ENCODE measurements around the gene KLRC1.
A peak's percentile ranks its signal among the peaks of the same experiment; 100 is the strongest.
"Not testable (repeated sequence)": the region's sequence is repeated elsewhere in the genome, so short reads cannot be mapped to it uniquely, and the experiment has no call there.

Gene KLRC1

DNA sequence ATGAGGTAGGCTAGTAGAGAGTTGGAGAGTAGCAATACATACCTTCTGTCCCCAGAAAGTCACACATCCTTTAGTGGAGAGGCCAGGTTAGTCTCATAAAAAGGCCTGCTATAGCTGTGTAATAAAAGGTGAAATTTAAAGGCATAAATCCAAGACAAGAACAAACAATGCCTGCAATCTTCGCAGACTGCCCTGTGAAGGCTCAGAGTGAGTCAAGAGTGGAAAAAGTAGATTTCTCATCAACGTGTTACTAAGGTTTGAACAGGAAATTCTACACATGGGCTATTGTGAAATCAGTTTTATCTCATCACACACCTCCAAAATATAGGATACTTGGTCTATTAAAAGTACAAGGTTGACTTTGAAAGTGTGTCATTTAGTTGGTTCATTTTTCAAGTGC lies at the start of gene KLRC1:
Gene KLRC1 (minus strand): TSS at position 222 of the 400 bp plus-strand sequence. CDS start 2,221 bp downstream, outside the sequence.
- no peak for DNase-seq

DNA sequence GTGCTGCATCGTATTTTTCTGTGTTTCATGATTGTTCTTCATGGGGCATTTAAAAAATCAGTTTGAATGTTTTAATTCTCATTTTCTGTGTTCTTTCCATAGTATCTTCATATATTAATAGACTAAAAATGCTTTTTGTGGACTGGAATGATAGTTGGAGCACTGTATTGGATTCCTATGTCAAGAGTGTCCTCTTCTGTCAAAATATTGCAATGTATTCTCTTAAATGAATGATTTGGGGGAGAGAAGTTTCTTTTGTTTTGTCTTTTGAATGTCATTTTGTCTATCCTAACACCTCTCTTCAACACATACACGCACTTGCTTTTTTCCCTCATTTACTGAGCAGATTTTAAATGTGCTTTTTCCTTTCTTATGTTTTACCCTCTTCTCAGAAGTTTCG lies 47.9 kb upstream of the KLRC1 start:
- no peak for DNase-seq

DNA sequence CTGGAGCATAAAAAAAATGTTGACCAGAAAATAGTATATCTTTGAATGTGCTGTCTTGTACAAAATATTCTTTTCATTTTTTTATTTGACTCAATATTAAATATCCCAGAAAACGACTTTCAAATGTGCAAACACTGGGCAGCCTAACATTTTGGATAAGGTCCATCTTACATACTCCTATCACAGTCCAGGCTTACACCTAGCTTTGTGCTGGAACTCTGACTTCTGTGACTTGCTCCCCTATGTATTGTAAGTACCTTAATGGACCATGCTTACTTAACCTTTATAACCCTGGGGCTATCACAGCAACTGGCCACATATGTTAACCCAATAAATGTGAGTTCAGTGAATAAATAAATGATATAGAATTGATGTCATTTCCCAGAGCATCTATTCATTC lies 44.9 kb upstream of the KLRC1 start:
- DNase-seq, result no peak

DNA sequence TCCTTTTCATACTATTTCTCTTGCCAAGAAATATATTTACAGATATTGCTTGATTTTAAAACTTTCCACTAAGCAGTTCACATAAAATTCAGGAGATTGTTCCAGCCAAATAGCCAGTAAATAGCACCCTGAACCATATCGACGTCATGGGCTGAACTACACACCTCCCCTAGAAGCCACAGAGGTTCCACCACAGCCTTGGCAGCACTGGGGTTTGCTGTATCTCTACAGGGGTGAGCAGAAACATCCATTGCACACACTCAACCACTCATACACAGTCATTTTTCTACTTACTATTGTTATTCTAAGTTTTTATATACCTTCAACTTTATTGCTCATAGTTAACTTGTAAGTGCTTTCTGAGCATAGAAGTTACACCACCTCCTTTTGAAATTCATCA lies 44.4 kb upstream of the KLRC1 start:
- no peak for DNase-seq

DNA sequence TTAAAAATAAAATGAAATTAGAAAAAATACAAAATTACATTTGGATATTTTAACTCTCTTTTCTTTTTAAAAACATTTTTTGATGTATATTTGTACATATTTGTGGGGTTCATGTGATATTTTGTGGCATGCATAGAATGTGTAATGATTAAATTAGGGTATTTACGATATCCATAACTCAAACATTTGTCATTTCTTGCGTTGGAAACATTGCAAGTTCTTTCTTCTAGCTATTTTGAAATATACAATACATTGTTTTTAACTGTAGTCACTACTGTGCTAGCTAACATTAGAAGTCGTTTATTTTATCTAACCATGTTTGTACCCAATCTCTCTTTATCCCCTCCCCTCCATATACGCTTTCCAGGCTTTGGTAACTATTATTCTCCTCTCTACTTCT lies 38.6 kb upstream of the KLRC1 start:
- DNase-seq, result no peak

DNA sequence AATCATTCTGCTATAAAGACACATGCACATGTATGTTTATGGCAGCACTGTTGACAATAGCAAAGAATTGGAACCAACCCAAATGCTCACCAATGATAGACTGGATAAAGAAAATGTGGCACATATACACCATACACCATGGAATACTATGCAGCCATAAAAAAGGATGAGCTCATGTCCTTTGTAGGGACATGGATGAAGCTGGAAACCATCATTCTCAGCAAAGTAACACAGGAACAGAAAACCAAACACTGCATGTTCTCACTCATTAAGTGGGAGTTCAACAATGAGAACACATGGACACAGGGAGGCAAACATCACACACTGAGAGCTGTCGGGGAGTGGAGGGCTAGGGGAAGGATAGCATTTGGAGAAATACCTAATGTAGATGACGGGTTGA lies 34.2 kb upstream of the KLRC1 start:
- not testable (repeated sequence) for DNase-seq

DNA sequence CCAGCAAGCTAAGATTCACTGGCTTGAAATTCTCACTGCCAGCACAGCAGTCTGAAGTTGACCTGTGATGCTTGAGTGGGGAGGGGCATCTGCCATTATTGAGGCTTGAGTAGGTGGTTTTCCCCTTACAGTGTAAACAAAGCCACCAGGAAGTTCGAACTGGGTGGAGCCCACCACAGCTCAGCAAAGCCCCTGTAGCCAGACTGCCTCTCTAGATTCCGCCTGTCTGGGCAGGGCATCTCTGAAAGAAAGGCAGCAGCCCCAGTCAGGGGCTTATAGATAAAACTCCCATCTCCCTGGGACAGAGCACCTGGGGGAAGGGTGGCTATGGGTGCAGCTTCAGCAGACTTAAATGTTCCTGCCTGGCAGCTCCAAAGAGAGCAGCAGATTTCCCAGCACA lies 28.7 kb upstream of the KLRC1 start:
- DNase-seq, result not testable (repeated sequence)

DNA sequence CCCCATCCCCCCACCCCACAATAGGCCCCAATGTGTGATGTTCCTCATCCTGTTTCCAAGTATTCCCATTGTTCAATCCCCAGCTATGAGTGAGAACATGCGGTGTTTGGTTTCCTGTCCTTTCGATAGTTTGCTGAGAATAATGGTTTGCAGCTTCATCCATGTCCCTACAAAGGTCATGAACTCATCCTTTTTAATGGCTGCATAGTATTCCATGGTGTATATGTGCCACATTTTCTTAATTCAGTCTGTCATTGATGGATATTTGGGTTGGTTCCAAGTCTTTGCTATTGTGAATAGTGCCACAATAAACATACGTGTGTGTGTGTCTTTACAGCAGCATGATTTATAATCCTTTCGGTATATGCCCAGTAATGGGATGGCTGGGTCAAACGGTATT lies 19.6 kb upstream of the KLRC1 start:
- not testable (repeated sequence) for DNase-seq

DNA sequence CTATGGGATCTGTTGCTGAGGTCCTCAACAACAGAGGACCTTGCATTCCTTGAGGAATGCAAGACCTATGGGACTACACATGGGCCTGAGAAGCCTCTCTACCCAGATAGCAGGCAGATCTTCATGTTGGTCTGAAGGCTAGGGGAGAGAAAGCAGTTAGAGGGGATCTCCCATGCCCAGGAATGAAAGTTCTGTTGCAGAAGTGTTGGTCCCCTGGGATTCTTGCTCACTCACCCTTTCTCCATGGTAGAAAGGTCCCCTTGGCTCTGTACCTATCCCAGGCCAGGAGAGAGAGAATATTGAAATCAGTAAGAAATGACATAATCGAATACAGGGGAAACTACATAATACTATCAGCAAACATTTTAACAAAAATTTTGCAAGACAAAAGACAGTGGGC lies 16.5 kb upstream of the KLRC1 start:
- DNase-seq, result no peak

DNA sequence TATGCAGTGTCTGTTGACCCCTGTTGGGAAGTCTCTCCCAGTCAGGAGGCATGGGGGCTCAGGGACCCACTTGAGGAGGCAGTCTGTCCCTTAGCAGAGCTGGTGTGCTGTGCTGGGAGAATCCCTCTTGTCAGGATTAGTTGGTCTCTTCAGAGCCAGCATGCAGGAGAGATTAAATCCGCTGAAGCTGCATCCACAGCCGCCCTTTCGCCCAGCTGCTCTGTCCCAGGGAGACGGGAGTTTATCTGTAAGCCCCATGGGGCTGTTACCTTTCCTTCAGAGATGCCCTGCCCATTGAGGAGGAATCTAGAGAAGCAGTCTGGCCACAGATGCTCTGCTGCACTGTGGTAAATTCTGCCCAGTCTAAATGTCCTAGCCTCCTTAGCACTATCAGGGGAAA lies 13.1 kb upstream of the KLRC1 start:
- no peak for DNase-seq

DNA sequence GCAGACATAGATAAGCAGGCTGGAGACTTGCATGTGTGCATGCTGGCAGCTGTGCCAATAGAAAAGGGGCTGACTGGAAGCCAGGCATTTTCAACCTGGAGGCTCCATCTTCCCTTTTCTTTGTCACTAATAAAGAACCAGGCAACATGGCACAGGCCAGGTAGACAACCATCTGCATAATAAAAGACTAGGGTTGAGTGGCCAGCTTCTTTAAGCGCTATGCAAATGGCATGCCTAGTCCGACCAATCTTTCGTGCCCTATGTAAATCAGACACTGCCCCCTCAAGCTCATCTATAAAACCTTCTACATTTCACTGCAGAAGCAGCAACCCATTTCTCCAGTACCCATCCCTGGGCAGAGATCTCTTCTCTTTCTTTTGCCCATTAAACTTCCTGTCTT lies 4.6 kb upstream of the KLRC1 start:
- no peak for DNase-seq

DNA sequence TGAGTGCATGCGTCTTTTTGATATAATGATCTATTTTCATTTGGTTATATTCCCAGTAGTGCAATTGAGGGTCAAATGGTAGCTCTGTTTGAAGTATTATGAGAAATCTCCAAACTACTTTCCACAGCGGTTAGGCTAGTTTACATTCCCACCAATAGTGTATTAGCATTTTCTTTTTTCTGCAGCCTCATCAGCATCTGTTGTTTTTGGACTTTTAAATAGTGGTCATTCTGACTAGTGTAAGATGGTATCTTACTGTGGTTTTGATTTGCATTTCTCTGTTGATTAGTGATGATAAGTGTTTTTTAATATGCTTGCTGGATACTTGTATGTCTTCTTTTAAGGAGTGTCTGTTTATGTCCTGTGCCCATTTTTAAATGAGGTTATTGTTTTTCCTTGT lies 3.7 kb upstream of the KLRC1 start:
- no peak for DNase-seq

DNA sequence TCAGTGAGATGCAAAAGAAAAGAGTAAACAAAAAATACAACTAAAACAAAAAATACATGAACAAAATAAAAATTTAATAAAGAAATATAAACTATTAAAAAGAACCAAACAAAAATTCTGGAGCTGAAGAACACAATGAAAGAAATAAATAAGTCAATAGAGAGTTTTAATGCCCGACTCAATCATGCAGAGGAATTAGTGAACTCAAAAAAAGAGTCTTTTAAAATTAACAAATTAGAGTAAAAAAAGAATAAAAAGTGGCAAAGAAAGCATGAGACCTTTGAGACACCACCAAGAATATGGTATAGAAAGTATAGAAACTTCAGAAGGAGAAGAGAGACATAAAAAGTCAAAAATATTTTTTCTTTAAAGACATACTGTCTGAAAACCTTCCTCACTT lies 2.6 kb upstream of the KLRC1 start:
- no peak for DNase-seq

DNA sequence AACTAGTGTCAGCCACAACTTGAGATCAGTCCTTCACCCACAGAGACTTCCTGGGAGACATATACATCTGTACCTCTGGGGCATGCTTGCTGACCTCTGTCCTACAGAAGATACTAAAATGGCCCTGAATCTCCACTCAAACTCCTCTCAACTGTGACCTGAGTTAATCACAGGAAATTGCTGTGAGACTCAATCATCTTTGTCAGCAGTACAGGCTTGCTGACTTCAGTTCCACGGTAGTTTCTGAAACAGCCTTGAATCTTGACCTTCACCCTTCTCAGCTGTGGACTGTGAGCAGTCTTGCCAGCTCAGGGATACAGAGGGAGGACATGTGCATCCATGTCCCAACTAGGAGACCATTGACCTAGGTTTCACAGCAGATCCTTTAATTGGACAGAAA lies 1.4 kb upstream of the KLRC1 start:
- no peak for DNase-seq

DNA sequence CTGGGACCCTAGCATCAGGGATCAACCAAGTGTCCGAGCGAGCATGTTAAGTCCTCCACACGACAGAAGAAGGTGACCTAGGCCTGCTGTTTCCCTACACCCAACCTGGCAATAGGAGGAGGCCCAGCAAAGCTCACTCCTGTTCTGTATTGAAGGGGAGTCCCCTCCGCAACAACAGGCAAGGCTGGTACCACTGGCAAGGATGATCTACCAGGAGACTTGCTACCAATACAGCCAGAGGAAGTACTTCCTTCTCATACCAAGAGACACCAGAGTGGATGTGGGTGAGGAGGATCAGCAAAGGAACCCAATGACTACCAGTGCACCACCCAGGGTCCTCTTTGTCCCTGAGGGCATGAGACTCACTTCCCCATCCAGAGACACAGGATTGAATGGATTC lies 4.9 kb downstream of the KLRC1 start:
- DNase-seq, result no peak

DNA sequence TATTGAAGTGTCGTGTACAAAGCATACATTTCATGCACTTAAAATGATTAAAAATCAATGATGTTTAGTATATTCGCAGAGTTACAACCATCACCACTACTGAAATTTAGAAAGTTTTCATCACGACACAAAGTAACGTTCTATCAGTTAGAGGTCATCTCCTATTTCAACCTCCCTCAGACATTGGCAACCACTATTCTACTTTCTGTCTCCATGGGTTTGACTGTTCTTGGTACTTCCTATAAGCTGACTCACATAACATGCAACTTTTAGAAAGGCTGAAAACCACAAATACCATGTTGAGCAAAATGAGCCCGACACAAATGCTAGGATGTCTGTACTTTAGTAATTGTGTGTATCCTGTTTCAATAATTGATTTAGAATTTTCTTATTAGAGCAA lies 7.1 kb downstream of the KLRC1 start:
- DNase-seq, result not testable (repeated sequence)

DNA sequence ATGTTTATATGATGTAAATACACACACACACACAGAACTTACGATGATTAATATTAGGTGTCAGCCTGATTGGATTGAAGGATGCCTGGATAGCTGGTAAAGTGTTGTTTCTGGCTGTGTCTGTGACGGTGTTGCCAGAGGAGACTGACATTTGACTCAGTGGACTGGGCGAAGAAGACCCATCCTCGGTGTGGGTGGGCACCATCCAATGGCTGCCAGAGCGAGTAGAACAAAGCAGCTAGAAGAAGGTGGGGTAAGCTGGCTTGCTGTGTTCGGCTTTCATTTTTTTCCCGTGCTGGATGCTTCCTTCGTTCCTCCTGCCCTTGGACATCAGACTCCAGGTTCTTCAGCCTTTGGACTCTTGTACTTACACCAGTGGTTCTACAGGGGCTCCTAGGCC lies 12.0 kb downstream of the KLRC1 start:
- peak in 5 of 56 donors; percentile 0 to 15 (median 2) for DNase-seq

DNA sequence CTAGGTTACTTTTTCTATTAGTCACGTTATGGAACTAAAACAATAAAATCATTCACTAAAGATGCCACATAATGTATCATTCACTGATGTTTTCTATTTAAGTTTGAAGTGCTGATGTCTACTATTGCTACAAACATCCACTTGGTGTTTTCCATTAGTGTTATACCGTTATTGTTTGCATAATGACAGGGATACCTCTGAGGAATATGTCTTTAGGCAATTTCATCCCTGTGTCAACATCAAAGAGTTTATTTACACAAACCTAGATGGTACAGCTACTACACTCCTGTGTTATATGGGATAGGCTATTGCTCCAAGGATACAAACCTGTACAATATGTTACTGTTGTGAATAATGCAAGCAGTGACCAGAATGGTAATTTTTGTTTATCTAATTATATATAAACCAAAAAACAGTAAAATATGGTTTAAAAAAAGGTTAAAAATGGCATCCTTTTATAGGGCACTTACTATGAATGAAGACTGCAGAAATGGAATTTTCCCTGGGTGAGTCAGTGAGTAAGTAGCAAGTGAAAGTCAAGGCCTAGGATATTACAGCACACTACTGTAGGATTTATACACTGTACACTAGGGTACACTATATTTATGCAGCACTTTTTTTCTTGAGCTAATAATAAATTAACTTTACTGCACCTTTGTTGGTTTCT lies 13.4 kb downstream of the KLRC1 start:
- DNase-seq, result not testable (repeated sequence)

DNA sequence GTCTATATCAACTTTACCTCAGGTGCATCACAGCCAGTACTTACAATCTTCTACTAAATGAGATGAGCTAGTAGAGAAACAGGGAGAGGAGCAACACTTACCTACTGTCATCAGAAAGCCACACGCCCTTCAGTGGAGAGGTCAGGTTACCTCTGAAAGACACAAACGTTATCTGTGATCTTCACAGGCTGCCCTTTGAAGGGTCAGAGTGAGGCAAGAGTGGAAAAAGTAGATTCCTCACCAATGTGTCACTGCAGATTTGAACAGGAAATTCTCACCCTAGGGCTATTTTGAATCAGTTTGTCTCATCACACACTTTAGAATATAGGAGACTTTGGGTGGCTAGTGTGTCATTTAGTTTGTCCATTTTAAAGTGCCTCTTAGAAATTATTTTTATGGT lies 15.6 kb downstream of the KLRC1 start:
- not testable (repeated sequence) for DNase-seq

DNA sequence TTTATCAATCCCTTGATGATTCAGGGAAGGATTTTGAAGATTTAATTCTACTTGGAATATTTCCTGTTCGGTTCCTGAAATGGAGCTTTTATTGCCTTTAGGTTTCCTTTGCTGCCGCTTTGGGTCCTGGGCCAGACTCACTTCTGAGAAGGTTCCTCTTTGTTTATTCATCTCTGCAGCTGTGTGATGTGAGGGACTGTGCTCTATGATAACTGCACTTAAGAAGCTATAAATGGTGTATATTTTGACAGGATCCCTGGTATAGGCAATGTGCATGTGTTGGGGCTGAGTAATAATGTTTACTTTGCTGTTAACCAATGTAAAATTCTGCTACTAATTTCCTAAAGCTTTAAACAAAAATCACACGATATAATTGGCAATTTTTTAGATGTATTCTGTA lies 17.4 kb downstream of the KLRC1 start, which contains the start of gene KLRC2:
Gene KLRC2 (minus strand): TSS at position 195 of the 400 bp plus-strand sequence. CDS start 24 bp downstream, at position 171.
- DNase-seq, result peak in 4 of 56 donors; percentile 4 to 20 (median 10)

DNA sequence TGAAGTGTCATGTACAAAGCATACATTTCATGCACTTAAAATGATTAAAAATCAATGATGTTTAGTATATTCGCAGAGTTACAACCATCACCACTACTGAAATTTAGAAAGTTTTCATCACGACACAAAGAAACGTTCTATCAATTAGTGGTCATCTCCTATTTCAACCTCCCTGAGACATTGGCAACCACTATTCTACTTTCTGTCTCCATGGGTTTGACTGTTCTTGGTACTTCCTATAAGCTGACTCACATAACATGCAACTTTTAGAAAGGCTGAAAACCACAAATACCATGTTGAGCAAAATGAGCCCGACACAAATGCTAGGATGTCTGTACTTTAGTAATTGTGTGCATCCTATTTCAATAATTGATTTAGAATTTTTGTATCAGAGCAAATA lies 22.6 kb downstream of the KLRC1 start:
- not testable (repeated sequence) for DNase-seq

DNA sequence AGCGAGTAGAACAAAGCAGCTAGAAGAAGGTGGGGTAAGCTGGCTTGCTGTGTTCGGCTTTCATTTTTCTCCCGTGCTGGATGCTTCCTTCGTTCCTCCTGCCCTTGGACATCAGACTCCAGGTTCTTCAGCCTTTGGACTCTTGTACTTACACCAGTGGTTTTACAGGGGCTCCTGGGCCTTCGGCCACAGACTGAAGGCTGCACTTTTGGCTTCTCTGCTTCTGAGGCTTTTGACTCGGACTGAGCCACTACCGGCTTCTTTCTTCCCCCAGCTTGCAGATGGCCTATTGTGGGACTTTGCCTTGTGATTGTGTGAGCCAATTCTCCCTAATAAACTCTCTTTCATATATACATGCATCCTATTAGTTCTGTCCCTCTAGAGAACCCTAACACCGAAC lies 27.2 kb downstream of the KLRC1 start:
- peak in 10 of 56 donors; percentile 8 to 40 (median 21) for DNase-seq

DNA sequence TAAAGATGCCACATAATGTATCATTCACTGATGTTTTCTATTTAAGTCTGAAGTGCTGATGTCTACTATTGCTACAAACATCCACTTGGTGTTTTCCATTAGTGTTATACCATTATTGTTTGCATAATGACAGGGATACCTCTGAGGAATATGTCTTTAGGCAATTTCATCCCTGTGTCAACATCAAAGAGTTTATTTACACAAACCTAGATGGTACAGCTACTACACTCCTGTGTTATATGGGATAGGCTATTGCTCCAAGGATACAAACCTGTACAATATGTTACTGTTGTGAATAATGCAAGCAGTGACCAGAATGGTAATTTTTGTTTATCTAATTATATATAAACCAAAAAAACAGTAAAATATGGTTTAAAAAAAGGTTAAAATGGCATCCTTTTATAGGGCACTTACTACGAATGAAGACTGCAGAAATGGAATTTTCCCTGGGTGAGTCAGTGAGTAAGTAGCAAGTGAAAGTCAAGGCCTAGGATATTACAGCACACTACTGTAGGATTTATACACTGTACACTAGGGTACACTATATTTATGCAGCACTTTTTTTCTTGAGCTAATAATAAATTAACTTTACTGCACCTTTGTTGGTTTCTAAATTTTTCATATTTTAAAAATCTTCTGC lies 28.8 kb downstream of the KLRC1 start:
- not testable (repeated sequence) for DNase-seq
